NCI-H1694 (cell line): ENCODE results near the gene ARHGAP6.

Experiments used
- DNase-seq: peaks from one replicate; lab custom pipeline; 2025; lab: John Stamatoyannopoulos, UW

ARHGAP6 gene

DNA sequence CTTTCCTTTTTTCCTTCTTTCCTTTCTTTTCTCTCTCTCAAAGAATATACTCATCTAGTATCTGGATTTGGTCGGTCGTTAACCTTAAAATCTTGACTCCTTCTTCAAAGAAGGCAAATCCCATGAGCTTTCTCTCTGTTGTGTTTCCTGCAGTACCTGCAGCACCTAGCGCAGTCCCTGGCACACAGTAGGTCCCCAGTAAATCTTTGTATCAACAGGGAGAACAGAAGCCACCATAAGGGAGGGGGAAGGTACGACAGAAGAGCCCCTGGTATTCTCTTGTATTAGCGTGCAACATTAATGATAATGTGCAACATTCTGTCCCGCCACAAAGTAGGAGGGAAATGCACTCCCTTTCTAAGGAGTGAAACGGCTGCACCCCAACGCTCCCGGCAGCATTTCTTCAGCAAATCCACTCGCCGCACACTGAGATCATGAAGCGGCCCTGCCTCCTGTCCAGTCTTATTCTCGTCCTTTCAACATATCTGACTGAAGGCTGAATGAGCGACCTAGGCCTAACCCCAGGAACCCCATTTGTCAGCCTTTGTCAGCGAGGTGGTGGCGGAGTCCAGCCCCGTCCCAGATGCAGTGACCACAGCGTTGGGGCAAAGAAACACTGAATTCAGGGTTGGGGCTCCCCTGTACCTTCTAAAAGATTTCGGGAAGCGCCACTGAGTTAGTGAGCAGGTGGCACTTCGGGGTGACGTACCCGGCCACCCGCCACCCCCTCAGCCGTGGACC is 238.8 kb downstream of the ARHGAP6 start:
- no peak for DNase-seq

DNA sequence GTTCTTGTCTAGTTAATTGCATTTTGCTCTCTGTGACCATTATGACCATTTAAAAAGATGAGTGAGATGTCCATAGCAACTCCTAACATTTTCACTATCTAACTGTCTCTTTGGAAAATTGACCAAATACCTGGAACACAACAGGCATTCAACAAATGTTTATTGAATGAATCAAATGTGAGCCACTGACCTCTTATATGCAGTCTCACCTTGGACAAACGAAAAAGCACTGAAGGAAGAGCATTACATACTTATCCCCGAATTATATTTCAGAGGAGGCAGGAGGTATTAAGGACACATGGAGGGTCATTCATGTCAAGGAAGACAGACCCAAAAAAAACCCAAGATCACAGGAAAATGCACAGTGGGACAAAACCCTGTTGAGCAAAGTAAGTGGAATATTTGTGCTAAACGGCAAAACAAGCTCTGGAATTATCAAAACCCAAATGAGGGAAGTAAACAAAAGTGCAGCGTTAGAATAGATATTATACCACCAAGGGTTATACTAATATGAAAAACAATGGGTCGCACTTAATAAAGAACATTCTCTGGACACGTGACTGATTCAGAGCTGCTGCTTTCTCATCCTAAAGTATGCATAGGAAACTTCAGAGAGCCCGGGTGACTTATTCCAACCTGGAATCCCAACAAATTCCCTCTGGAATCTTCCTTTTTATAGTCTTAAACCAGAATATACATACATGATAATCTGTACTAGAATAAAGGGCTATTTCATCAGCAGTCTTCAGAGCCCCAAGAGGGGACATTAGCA is 240.6 kb downstream of the ARHGAP6 start:
- DNase-seq: no peak

DNA sequence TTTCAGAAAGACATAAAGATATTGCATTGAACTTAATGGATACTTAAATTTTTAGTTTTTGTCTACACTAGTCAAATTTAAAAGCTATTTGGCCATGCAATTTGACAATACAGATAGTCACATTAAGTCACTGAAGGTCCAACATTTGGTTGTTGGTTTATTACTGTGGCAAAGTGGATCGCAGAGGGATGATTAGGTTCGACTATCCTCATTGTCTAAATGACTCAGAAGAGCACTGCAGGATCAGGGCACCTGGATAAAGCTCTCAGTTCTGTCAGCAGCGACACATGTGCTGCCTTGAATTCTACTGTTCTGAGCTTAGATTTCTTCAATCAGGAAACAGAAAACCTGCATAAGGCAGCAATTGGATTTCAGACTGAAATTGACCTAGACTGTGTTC is 241.8 kb downstream of the ARHGAP6 start:
- DNase-seq: no peak

DNA sequence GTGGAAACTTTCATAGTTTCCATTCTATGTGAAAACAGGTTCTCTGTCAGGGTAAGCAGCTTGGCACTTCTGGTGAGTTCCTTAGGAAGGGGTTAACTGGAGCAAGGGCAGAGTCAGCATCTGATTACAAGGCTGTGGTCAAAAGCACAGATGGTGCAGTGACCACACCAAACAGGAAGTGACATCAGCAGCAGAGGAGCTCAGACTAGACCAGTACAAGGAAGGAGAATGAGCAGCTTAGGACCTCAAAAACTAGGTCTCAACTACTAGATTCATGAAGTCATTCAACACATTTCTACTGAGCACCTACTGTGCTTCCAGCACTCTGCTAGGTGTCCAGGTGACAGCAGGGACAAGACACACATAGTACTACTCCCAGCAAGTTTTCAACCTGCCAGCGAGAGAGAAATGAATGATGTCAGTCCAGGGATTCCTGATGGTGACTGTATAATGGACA is 242.3 kb downstream of the ARHGAP6 start:
- no peak for DNase-seq

DNA sequence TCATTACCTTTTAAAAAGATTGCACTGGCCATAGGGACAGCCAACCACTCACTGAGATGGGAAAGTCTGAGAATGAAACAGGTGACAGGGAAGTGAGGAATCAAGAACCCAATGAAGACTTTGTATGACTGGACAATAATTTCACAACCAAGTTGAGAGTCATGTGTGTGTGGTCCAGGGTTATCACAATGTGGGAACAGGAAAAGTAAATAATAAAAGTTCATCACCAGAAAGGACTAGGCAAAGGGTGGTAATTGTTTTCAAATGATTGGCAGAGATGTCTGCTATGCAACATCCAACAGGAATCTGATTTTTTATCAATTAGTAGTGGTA is 243.2 kb downstream of the ARHGAP6 start:
- DNase-seq: no peak

DNA sequence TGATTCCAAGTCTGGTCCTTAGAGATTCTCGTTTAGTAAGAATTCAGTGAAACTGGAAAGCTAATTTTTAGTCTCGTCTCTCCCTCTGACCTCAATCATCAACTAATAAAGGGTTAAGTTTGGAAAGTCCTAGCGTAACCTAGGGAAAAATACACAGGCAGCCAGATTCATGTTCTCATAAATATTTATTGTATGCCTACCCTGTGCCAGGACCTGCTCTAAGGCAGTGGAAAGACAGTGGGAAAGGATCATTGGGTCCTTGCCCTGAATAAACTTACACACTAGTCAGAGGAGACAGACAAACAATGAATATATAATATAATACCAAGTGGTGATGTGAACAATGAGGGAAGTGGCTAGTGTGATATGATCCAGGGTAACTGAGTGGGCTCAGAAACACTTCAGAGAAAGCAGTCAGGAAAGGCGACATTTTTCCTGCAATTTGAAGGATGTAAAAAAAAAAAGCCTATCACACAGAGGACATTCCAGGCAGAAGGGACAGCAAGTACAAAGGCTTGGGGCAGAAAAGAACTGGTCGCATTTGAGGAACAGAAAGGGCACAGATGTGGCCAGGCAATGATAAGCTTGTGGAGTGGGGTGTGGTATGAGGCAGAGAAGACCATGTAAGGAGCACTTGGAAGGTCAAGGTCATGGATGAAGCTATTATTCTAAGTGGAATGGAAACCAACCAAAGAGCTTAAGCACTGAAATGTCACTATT is 243.8 kb downstream of the ARHGAP6 start:
- no peak for DNase-seq

DNA sequence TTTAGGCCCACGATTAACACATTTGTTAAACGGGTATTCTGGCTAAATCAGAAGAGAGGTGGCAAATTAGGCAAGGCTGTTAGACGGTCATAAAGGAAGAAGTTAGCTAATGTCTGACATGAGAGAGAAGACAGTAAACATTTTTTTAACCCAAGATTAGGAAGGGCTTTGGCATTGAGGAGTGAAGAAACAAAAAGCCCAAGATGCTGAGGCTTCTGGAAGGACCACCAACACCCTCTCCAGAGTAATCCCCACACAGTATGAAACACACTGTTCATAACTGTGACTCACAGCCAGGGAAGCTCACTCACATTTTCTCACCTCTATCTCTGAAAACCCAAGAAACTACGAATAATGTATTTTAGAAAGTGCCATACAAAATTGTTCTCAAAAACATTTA is 244.9 kb downstream of the ARHGAP6 start:
- no peak for DNase-seq

DNA sequence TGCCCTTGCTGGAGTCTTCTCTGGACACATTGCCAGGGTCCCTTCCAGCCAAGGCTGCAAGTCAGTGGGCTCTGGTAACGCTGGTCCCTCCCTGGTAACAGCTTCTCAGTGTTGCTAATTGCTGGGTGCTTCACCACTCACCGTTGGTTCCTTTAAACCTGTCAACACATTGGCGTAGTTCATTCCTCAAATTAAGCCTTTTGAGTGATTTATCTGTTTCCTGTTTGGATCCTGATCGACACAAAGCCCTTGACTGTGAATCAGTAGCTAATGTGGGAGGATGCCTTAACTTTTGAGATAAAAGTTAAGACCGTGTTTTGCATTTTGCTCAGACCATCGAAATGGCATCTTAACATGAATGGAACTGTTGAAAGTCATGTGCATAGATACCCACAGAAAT is 246.6 kb downstream of the ARHGAP6 start:
- no peak for DNase-seq

DNA sequence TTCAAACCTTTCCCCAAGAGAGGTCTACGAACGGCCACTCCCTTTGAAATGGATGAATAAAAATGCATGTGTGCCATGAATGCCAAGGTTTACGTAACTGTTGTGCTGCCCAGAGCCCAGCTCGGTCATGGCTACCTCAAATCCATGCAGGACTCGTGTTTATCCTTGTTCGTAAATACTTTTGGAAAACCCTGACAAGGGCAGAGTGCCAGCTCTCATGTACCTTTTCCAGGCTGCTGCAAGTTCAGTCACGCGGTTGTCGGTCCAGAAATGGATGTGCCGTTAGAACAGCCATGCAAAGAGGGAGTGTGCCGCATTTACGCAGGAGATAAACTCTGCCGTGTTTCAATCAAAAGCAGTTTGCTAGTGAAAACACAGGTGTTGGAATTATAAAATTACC is 249.1 kb downstream of the ARHGAP6 start:
- no peak for DNase-seq

DNA sequence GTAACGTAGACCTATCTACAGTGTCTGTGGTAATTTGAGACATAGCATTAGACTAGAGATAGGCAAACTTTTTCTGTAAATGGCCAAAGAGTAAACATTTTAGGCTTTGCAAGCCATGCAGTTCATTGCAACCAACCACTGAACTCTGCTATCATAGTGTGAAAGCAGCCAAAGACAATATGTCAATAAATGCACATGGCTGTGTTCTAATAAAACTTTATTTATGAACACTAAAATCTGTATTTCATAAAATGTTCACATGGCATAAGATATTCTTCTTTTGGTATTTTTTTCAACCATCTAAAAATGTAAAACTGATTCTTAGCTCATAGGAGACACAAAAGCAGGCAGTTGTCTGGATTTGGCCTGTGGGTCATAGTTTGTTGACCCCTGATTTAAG is 251.6 kb downstream of the ARHGAP6 start:
- DNase-seq: no peak

DNA sequence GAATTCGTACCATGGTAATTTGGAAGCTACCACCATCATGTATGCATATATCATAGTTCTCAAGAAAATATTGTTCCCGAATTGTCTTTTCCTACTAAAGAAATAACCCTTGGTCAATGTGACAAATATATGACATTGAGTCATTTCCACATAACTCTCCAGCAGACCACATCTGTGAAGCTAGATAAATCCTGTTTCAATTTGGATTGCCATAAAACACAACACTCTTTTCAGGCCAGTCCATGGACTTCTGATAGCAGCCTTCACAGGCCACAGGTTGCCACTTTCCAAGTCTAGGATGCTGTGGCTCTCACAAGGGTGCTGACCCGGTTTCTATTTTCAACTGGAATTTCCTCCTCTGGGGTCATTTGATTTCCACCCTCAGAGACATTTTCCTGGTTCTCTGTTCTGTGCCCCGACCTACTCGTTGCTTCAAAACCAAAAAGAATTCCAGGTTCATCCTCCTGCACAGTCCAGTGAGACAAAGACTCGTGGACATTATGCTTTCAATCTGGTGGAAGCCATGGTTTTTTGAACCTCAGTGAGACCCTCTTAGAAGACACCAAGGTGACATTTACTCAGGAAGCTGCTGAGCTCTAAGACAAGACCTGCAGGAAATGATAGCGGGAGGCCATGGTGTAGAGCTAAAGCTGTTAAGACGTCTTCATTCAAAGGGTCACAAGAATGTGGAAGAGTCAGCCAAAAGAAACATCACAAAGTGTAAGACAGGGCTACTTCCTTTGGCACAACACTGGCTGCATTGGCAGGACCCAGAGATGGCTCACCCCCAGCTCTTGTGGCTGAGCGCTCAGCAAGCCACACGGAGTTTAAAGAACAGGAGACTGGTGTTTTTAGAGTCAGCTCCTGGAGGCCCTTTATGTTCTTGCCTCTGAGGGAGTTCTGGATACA is 252.8 kb downstream of the ARHGAP6 start:
- DNase-seq: no peak

DNA sequence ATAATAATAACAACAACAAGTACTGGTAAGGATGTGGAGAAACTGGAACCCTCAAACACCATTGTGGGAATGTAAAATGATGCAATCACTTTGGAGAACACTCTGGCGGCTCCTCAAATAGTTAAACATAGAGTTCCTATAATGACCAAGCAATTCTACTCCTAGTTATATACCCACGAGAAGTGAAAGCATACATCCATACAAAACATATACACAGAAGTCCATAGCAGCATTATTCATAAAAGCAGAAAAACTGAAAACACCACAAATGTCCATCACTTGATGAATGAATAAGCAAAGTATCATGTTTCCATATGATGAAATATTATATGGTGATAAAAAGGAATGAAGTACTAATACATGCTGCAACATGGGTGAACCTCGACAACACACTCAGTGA is 255.8 kb downstream of the ARHGAP6 start:
- DNase-seq: no peak

DNA sequence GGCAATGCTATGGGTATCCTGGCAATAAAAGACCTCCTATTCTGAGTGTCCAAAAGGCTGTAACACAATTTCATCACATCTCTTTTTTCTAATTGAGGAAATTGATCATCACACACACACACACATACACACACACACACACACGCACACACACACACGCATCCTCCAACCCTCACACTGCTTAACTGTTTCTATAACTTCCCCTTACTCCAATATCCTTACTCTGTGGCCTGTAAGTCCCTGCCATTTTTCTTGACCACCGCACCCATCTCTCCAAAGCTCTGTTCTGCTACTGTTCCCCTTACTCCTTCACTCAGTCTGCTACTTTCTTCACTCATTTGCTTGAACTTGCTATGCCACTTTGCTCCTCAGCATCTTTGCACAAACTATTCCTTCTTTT is 256.9 kb downstream of the ARHGAP6 start:
- no peak for DNase-seq

DNA sequence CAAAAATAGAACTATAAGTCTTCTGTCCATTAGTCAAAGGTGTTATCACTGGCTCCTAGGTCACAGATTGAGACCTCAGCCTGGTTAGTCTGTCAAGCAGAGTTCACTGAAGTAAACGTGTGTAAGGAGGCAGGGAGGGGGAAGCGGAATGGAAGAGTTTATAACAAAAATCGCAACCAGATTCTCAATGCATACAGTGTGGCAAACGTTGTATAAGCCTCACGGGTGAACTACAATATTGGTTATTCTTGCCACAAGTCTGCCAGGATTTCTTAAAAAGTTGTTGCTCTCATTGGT is 257.7 kb downstream of the ARHGAP6 start:
- no peak for DNase-seq

DNA sequence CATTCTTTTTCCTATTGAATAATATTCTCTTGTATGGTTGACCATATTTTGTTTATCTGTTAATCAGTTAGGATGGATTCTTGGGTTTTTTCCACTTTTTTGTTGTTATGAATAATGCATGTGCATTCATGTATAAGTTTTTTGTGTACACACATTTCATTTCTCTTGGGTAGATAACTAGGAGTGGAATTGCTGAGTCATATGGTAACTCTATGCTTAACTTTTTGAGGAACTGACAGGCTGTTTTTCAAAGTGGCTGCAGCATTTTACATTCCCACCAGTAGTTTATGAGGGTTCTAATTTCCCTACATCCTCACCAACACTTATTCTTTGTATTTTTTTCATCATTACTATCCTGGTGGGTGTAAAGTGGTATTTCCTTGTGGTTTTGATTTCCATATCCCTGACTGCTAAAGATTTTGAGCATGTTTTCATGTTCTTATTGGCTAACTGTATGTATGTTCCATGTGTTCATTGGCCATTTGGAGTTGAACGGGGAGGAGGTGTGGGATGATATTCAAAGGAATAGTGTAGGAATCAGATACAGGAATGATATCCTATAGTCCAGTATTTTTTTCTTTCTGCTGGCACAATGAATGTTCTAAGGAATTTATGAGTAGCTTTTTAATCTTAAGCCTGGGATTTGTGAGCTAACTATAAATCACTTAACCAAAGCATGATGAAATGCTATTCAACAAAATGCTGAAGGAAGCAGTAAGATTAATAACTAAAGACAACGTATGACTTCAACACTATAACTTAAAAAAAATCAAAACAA is 258.2 kb downstream of the ARHGAP6 start:
- no peak for DNase-seq

DNA sequence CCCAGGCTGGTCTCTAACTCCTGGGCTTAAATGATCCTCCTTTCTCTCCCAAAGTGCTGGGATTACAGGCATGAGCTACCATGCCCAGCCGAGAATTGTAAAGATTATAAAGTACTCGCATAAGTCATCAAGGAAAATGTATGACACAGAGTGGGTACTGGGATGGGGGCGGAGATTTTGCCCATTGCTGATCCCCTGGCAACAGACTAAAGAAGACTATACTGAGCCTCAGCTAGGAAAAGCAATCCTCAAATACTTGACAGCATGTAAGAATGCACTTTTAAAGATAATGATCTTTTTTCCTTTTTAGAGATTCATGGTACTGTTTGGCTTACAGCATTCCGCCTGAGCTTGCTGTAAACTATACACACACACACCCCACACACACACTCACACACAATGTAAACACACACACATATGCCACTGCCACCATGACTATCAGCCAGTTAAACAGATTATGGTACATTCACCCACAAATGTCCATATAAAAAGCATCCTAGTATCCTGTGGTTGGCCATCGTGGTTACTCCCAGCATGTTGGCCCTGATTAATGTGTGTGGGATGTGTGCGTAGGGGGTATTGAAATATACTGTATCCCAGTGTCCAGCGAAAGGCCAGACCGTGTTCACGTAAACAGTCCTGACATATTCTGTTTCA is 259.5 kb downstream of the ARHGAP6 start:
- no peak for DNase-seq

DNA sequence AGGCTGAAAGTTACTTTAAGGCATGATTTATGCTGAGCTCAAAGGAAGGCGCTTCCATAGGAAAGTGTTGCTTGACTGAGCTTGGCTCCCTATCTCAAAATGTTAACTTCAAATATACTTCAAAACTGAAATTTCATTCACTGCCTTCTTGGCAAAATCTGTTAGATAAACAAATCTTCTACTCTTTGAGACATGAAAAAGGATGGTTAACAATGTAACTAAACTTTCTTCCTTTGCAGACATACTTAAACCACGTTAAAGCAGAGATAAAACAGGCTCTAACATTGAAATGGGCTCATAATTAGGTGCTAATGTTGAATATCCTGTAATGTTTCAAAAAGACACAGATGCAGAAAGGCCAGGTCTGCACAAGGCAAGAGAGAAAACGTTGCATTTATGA is 262.1 kb downstream of the ARHGAP6 start:
- no peak for DNase-seq

DNA sequence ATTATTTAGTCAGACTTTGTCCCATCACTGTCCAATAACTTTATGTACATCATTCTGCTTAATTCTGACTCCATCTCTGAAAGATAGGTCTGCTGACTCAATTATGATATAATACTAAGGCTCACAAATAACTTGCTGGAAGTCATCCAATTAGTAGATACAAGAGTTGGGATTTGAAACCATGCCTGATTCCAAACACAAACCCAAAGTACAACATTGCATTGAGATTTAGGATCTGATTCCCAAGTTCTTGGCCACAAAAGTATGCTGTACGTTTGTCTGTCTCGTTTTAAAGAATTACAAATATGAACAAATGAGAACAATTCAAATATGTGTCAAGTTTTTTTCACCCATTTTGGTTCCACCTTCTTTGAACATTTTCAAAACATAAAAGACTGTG is 263.8 kb downstream of the ARHGAP6 start:
- no peak for DNase-seq

DNA sequence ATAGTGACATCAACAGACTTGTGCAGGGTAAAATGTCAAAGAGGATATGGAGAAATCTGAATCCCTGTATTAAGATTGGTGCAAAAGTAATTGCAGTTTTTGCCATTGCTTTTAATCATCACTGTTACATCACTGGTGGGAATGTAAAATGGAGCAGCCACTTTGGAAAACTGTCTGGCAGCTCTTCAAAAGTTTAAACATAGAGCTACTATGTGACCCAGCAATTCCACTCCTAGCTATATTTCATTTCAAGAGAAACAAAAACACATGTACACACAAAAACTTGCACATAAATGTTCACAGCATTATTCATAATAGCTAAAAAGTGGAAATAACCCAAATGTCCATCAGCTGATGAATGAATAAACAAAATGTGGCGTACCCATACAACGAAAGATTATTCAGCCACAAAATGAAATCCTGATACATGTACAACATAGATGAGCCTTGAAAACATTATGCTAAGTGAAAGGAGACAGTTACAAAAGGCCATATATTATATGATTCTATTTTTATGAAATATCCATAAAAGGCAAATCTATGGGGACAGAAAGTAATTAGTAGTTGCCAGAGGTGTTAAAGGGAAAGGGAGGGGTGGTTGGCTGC is 266.1 kb downstream of the ARHGAP6 start:
- DNase-seq: no peak

DNA sequence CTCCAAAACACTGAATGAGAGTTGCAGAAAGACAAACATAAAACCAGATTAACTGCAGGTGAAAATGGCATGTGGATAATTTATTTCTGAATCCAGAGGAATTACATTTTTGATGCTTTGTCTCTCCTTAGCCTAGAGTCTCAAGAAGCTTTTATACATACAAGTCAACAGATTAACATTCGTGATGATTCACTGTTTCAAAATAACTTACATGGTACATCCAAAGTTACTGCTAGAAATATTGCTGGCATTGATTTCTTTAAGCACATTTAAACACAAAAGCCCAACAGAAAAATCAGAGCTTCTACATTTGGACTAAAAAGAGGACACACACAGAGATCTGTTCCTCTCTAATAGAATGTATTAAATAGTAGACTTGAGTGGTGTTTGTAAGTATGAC is 266.9 kb downstream of the ARHGAP6 start:
- DNase-seq: no peak

DNA sequence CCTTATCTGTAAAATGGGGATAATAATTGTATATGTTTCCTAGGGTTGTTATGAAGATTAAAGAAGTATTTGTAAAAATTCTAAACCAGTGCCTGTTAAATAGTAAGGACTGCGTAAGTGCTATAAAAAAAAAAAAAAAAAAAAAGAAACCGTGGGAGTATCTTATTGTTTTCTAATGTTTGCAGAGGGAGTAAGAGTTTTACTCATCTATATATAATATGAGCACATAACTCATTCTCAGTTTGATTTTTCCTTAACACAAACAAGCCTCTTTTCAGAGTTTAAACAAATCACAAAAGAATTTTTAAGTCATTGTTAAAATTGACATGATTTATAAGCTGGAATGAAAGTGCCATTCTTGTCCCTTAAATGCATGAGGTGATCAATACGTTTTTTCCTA is 267.6 kb downstream of the ARHGAP6 start:
- no peak for DNase-seq
